WTC11 (cell line): ENCODE results near the gene SETD4. TPM values are rescaled to one million over a fixed set of nuclear protein-coding genes. Genes with fewer than 3 reads are reported as not detected.

Experiments
- ATAC-seq: fragments of 200-7000 bp; cut with Tn5 transposase; 2 replicates; pipeline ENCODE4 v1.10.0; 2021; ENCODE audit warnings: mild to moderate bottlenecking, moderate library complexity
- CTCF ChIA-PET: fragments of 300-600 bp; sonication (Branson Sonifier 250); formaldehyde crosslinking; loops from one replicate; lab custom pipeline; 2021; ENCODE audit warnings: antibody characterized with exemption; lab: Charles Lee
- POLR2A ChIA-PET: fragments of 350-600 bp; sonication (Branson Sonifier 250); formaldehyde crosslinking; loops from one replicate; lab custom pipeline; 2021; ENCODE audit warnings: antibody characterized with exemption; lab: Charles Lee
- DNase-seq: peaks from one replicate; pipeline ENCODE4 v3.0.0; 2021; ENCODE audit warnings: low spot score
- H3K27ac Mint-ChIP-seq: 2 replicates; pipeline ENCODE4 v1.8.0; 2021; ENCODE audit warnings: mixed read lengths
- H3K27me3 Mint-ChIP-seq: 2 replicates; pipeline ENCODE4 v1.8.0; 2021; ENCODE audit warnings: low read depth, mild to moderate bottlenecking, moderate library complexity, mixed read lengths
- H3K36me3 Mint-ChIP-seq: 2 replicates; pipeline ENCODE4 v1.8.0; 2021; ENCODE audit warnings: mixed read lengths
- H3K4me1 Mint-ChIP-seq: 2 replicates; pipeline ENCODE4 v1.8.0; 2022; ENCODE audit warnings: mixed read lengths
- H3K4me3 Mint-ChIP-seq: 2 replicates; pipeline ENCODE4 v1.8.0; 2021; ENCODE audit warnings: mild to moderate bottlenecking, moderate library complexity, mixed read lengths
- H3K9me3 Mint-ChIP-seq: 2 replicates; pipeline ENCODE4 v1.8.0; 2021; ENCODE audit warnings: mixed read lengths
- AR ChIP-seq: fragments of 250-450 bp; sonication (Bioruptor Pico); IDR thresholded peaks from 2 replicates; pipeline ENCODE4 v1.9.0; 2021; ENCODE audit warnings: mild to moderate bottlenecking
- ARID4B ChIP-seq: sonication (generic); formaldehyde crosslinking; IDR thresholded peaks from 2 replicates; pipeline ENCODE4 v1.8.0; 2023; ENCODE audit warnings: missing genetic modification reagents, mild to moderate bottlenecking, borderline replicate concordance
- ATF3 ChIP-seq: sonication (generic); formaldehyde crosslinking; conservative IDR thresholded peaks from 2 replicates; pipeline ENCODE4 v1.8.1; 2022; ENCODE audit warnings: mild to moderate bottlenecking, missing genetic modification reagents
- E2F1 ChIP-seq: sonication (generic); formaldehyde crosslinking; IDR thresholded peaks from 2 replicates; pipeline ENCODE4 v1.8.0; 2022; ENCODE audit warnings: mild to moderate bottlenecking, missing genetic modification reagents
- GRHL2 ChIP-seq: fragments of 250-450 bp; sonication (Bioruptor Pico); IDR thresholded peaks from 2 replicates; pipeline ENCODE4 v1.8.0; 2022; ENCODE audit warnings: mild to moderate bottlenecking, moderate library complexity; ENCODE audit not compliant: insufficient replicate concordance, severe bottlenecking
- IRF1 ChIP-seq: sonication (generic); formaldehyde crosslinking; IDR thresholded peaks from 2 replicates; pipeline ENCODE4 v1.8.0; 2023; ENCODE audit warnings: missing genetic modification reagents
- NR1H2 ChIP-seq: sonication (generic); formaldehyde crosslinking; IDR thresholded peaks from 2 replicates; pipeline ENCODE4 v1.9.0; 2021; ENCODE audit warnings: mild to moderate bottlenecking, moderate library complexity, missing genetic modification reagents
- RELA ChIP-seq: sonication (generic); formaldehyde crosslinking; IDR thresholded peaks from 2 replicates; pipeline ENCODE4 v1.8.1; 2022; ENCODE audit warnings: missing genetic modification reagents, mild to moderate bottlenecking, borderline replicate concordance
- TCF7 ChIP-seq: sonication (generic); formaldehyde crosslinking; IDR thresholded peaks from 2 replicates; pipeline ENCODE4 v1.8.0; 2022; ENCODE audit warnings: mild to moderate bottlenecking, low read depth, missing genetic modification reagents, moderate library complexity
- TEAD4 ChIP-seq: sonication (generic); formaldehyde crosslinking; IDR thresholded peaks from 2 replicates; pipeline ENCODE4 v1.8.0; 2022; ENCODE audit warnings: mild to moderate bottlenecking, missing genetic modification reagents
- USF2 ChIP-seq: sonication (generic); formaldehyde crosslinking; IDR thresholded peaks from 2 replicates; pipeline ENCODE4 v1.8.1; 2023; ENCODE audit warnings: mild to moderate bottlenecking, missing genetic modification reagents, moderate library complexity
- ZBTB21 ChIP-seq: sonication (generic); formaldehyde crosslinking; IDR thresholded peaks from 2 replicates; pipeline ENCODE4 v1.8.1; 2023; ENCODE audit warnings: mild to moderate bottlenecking, missing genetic modification reagents, borderline replicate concordance
- ZNF263 ChIP-seq: sonication (generic); formaldehyde crosslinking; IDR thresholded peaks from 2 replicates; pipeline ENCODE4 v1.8.1; 2022; ENCODE audit warnings: low read depth, mild to moderate bottlenecking, moderate library complexity, missing genetic modification reagents
- ZNF317 ChIP-seq: sonication (generic); formaldehyde crosslinking; IDR thresholded peaks from 2 replicates; pipeline ENCODE4 v1.8.1; 2023; ENCODE audit warnings: low read depth, mild to moderate bottlenecking, moderate library complexity, missing genetic modification reagents, borderline replicate concordance
- total RNA-seq: library from RNA; stranded (reverse); gene quantifications from 3 replicates; pipeline ENCODE4 v1.2.3, GENCODE V29; 2021

The SETD4 gene
- total RNA-seq, 1 experiment from 2014 or later, result 64.8 TPM

- TF ChIP-seq TCF7 (CRISPR knock-in tag) (no peak), ZNF263 (CRISPR knock-in tag) (no peak), ZNF317 (CRISPR knock-in tag) (no peak), ZBTB21 (CRISPR knock-in tag) (no peak), IRF1 (no peak), AR (CRISPR knock-in tag) (no peak), TEAD4 (CRISPR knock-in tag) (no peak), RELA (CRISPR knock-in tag) (no peak), NR1H2 (CRISPR knock-in tag) (no peak)
Observed at GRCh38 chr21:36044056-36044455, 16.3 kb downstream of the SETD4 start (continued).

GRCh38 chr21:36041910-36042309, 18.4 kb downstream of the SETD4 start:
- Mint-ChIP-seq H3K4me1 (peaks cover 22% of the 10 kb centered on the region), H3K9me3 (no peaks in the 10 kb centered on the region), H3K4me3 (no peak overlapping the region), H3K27ac (peak overlapping the region; percentile 63; the same call in 1 of the 2 replicates), H3K27me3 (no peaks in the 10 kb centered on the region), H3K36me3 (peaks cover 75% of the 10 kb centered on the region)
- POLR2A ChIA-PET, result no interaction called here
- no peak for DNase-seq
- no peak for TF ChIP-seq GRHL2
- no peak for TF ChIP-seq ATF3 (CRISPR knock-in tag)
- no peak for TF ChIP-seq ARID4B (CRISPR knock-in tag)
- TF ChIP-seq E2F1, result no peak
- no peak for TF ChIP-seq USF2 (CRISPR knock-in tag)
- CTCF ChIA-PET, result no interaction called here
- no peak for ATAC-seq
